ENCODE measurements around the gene CACNA1C.

DNA sequence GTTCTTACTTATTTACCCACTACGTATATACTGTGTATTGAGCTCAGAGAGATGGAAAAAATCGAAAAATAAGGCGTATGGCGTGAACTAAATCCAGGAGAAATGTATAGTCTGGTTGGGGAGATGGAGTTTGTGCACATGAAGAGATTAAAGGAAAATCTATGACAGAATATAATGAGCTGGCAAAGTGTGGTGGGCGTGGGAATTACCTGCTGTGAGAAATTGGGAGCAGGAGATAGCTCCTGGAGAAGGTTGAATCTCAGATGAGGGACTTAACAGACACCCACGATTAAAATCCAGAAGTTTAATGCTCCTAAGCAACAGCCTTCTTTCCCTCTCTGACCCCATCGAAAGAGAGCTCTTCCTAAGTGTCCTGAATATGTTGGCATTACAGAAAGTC lies 517.8 kb downstream of the CACNA1C start:
- TF ChIP-seq, protein P1, sequence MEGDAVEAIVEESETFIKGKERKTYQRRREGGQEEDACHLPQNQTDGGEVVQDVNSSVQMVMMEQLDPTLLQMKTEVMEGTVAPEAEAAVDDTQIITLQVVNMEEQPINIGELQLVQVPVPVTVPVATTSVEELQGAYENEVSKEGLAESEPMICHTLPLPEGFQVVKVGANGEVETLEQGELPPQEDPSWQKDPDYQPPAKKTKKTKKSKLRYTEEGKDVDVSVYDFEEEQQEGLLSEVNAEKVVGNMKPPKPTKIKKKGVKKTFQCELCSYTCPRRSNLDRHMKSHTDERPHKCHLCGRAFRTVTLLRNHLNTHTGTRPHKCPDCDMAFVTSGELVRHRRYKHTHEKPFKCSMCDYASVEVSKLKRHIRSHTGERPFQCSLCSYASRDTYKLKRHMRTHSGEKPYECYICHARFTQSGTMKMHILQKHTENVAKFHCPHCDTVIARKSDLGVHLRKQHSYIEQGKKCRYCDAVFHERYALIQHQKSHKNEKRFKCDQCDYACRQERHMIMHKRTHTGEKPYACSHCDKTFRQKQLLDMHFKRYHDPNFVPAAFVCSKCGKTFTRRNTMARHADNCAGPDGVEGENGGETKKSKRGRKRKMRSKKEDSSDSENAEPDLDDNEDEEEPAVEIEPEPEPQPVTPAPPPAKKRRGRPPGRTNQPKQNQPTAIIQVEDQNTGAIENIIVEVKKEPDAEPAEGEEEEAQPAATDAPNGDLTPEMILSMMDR (conservative IDR thresholded peaks at IDR 0.05 in 1 of 2, IDR thresholded peaks at IDR 0.05 in 1 of 2; ENCODE audit: low read depth in 1 of 2, low read length in 2 of 2) = no peak
- no peak for TF ChIP-seq EZH2 (IDR thresholded peaks at IDR 0.05; ENCODE audit: low read length, missing control alignments)
